ENCODE data around the gene BAIAP2. TPM values are rescaled to one million over a fixed set of nuclear protein-coding genes. Genes with fewer than 3 reads are reported as not detected.

BAIAP2 gene
- total and polyA plus RNA-seq, 7 donors = 6.5 to 52.3 (median 32.6) TPM

DNA sequence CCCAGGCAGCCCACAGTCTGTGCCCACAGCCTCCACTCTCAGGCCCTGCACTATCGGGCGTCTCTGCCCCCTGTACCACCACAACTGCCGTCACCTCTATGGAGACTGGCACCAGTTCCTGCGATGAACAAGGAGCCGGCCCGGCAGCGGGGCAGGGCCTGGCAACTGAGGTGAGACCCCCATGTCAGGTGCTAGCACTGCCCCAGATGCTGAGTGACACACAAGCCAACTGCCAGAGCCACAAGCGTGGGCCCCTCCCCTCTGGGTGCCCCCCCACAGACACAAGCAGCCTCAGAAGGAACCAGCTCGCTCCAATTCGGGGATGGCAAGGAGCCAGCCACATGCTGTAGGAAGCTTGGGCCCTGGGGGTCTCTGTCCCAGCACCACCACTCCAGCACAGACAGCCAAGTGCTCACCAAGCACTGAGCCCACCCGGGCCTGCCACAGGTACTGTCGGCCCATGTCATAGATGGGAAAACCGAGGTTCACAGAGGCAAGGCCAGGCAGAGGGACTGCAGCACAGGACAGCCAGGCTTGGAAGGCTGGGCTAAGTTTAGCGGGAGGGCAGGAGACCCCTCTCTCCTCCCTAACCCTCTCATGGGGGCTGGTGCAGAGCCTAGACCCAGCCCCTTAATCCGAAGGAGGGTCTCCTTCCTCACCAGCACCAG lies 128.9 kb downstream of the BAIAP2 start:
- no peak overlapping the region for H3K4me3 ChIP-seq
- H3K9me3 ChIP-seq = no peaks in the 10 kb centered on the region
- intact Hi-C loops (cut with DNase I) = no loop called here
- TF ChIP-seq POLR2A (IDR thresholded peaks at IDR 0.05) = no peak
- no peak for TF ChIP-seq POLR2AphosphoS5 (IDR thresholded peaks at IDR 0.05)
- H3K36me3 ChIP-seq = no peaks in the 10 kb centered on the region
- H3K27ac ChIP-seq = no peak overlapping the region
- peaks cover 0 to 10% (median 9%) of the 10 kb centered on the region in 4 donors for H3K4me1 ChIP-seq
- peaks cover 5 to 44% (median 20%) of the 10 kb centered on the region in 3 donors for H3K27me3 ChIP-seq
- 79 to 92% methylated on average over 15 of the region's 15 CpGs for whole genome bisulfite sequencing, 2 donors
- DNase-seq = no peak

DNA sequence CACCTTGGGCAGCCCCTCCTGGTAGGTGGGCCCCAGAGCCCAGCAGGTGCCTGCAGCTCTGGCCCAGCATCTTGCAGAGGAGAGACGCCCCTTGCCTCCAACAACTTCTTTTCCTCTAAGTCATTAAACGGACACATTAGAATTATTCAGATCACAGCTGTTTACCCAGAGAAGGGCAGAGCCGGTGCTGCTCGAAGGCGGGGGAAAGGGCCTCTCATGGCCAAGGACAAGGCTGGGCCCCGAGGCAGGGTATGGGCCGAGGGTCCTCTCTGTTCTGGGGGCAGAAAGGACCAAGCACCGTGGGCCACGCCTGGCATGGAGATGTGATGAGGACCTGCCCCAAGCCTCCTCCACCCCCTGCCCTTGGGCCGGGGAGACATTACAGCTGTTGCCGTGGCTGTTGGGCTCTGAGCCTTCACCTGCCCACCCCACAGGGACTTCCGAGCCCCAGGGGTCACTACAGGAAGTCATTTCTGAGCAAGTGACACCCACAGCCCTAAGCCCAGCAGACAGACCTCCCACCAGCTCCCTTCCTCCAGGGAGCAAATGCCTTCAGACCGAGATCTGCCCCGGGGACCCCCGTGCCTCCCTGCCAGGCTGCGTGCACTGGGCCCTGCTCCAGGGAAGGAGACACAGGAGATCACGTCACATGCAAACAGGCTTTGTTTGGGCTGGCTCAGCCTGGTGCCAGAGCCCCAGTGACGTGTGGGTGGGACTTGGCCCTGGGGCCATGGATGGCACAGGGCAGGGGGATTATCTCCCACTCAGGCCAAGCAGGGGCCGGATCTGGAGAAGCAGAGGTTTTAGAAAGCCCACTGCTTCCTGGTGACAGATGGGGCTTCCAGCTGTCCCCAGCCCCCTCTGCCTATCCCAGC lies 129.7 kb downstream of the BAIAP2 start:
- Histone ChIP-seq H3K4me1 (peaks cover 0 to 10% (median 9%) of the 10 kb centered on the region in 4 donors), H3K27me3 (peaks cover 5 to 44% (median 20%) of the 10 kb centered on the region in 3 donors), H3K4me3 (peak overlapping the region in 1 of 4 donors; percentile 42), H3K36me3 (no peaks in the 10 kb centered on the region), H3K9me3 (no peaks in the 10 kb centered on the region), H3K27ac (peak overlapping the region in 2 of 4 donors; percentile 23 to 73)
- DNase-seq = peak; percentile 58
- intact Hi-C loops (cut with DNase I) = no loop called here
- TF ChIP-seq POLR2AphosphoS5 (IDR thresholded peaks at IDR 0.05) = no peak
- TF ChIP-seq EP300 (IDR thresholded peaks at IDR 0.05) = no peak
- TF ChIP-seq POLR2A (IDR thresholded peaks at IDR 0.05) = no peak
- TF ChIP-seq CTCF (IDR thresholded peaks at IDR 0.05) = no peak
- 41 to 67% methylated on average over 19 of the region's 19 CpGs for WGBS, 2 donors

DNA sequence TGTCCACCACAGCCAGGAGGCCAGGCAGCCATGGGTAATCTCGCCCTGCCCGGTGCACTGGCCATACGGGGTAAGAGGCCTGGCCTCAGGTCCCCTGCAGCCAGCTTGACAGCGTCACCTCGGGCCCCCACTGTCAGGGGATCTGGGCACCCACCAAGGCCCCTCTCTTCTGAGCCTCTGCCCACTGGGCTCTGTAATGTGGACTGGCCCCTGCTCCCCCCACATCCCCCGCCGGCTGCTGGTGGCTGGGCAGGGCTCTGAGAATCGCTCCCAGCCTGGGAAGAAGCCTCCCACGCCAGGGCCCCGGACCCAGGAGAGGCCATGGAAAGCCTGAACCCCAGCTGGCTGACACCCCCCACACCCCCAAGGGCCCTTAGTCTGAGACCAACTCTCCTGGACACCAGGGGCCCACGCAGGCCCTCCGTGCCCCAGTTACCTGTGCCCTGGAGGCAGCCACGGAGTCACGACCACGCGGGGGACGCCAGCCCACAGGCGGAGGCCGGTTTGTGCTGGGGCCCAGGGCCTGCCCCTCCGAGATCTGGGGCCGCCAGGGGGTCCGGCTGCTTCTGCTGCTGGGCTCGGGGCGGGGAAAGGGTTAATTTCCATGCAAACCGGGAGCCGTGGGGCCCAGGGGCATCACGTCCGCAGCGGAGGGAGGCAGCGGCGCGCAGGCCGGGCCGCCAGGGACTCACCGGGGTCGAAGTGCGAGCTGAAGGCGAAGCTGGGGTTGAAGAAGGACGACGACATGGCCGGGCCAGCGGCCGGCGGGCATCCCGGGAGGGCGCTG lies 130.5 kb downstream of the BAIAP2 start, which contains the start of gene PVALEF:
Gene PVALEF (plus strand): TSS at position 262 of the 787 bp plus-strand sequence. CDS start 15,720 bp downstream, outside the sequence.
- H3K4me1 ChIP-seq = peaks cover 0 to 10% (median 9%) of the 10 kb centered on the region in 4 donors
- no peaks in the 10 kb centered on the region for H3K36me3 ChIP-seq
- peaks cover 5 to 35% (median 20%) of the 10 kb centered on the region in 3 donors for H3K27me3 ChIP-seq
- H3K9me3 ChIP-seq = no peaks in the 10 kb centered on the region
- DNase-seq = peak; percentile 62
- intact Hi-C loops (cut with DNase I) = no loop called here
- peak within 1 kb of the TSS in 3 of 4 donors; percentile 4 to 73 (median 23) for H3K27ac ChIP-seq
- whole genome bisulfite sequencing, 2 donors = 23 to 29% methylated on average over 46 of the region's 46 CpGs
- TF ChIP-seq CTCF (IDR thresholded peaks at IDR 0.05) (no peak), EP300 (IDR thresholded peaks at IDR 0.05) (no peak), POLR2A (IDR thresholded peaks at IDR 0.05) (no peak), POLR2AphosphoS5 (IDR thresholded peaks at IDR 0.05) (no peak)
- H3K4me3 ChIP-seq = peak within 1 kb of the TSS; percentile 21 to 46 (median 39)

DNA sequence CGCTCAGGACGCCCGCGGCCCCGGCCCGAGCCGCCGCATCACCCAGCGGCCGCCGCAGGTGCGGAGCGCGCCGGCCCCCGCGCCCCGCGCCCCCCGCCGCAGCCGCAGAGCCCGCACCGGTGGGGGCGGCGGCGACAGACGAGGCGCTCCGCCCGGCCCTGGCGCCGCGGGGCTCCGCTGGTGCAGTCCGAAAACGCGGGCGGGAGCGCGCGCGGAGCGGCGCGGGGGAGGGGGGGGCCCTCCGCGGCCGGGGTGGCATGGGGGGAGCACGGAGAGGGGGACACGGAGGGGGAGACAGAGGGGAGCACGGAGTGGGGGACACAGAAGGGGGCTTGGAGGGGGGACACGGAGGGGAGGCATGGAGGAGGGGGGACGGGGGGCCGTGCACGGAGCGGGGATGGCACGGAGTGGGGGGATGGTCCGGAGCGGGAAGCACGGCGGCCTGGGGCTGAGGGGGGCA lies 131.1 kb downstream of the BAIAP2 start, which contains the start of gene AATK:
Gene AATK (minus strand): TSS at position 189 of the 460 bp plus-strand sequence. CDS start 229 bp downstream, outside the sequence.
- DNase-seq = no peak
- Histone ChIP-seq H3K36me3 (no peaks in the 10 kb centered on the region), H3K9me3 (no peaks in the 10 kb centered on the region), H3K27ac (peak within 1 kb of the TSS in 3 of 4 donors; percentile 4 to 73 (median 23)), H3K4me3 (peak within 1 kb of the TSS; percentile 21 to 46 (median 39)), H3K27me3 (peaks cover 5 to 34% (median 20%) of the 10 kb centered on the region in 3 donors), H3K4me1 (peaks cover 0 to 10% (median 9%) of the 10 kb centered on the region in 4 donors)
- 1 to 2% methylated on average over 62 of the region's 62 CpGs for WGBS, 2 donors
- TF ChIP-seq EP300 (IDR thresholded peaks at IDR 0.05) = no peak
- no peak for TF ChIP-seq CTCF (IDR thresholded peaks at IDR 0.05)
- TF ChIP-seq POLR2A (IDR thresholded peaks at IDR 0.05) = no peak
- TF ChIP-seq POLR2AphosphoS5 (IDR thresholded peaks at IDR 0.05) = no peak
- intact Hi-C loops (cut with DNase I) = no loop called here

Small RNAs within 50 kb of the gene (small RNA-seq; reads per million reads assigned to genes)
- gene MIR1250 (0 reads per million in 3 donors), gene MIR3065 (10.4 to 24.9 (median 17.4) reads per million in 3 donors), gene MIR657 (0 reads per million in 3 donors)

Other genes starting within 250 kb of the BAIAP2 start
- gene CHMP6, start 43.3 kb upstream of the BAIAP2 start, total RNA-seq = 10 to 100 TPM; 15.7 to 28.2 (median 22.2) TPM
- gene CHMP6, start 43.3 kb upstream of the BAIAP2 start, polyA plus RNA-seq = 10 to 100 TPM; 36.3 to 40.4 (median 37.2) TPM
- gene PVALEF, start 130.4 kb downstream of the BAIAP2 start, total RNA-seq = not detected
- not detected for gene PVALEF, start 130.4 kb downstream of the BAIAP2 start, polyA plus RNA-seq
- gene AATK, start 131.1 kb downstream of the BAIAP2 start, total RNA-seq = 1 to 10 TPM in 3 of 4 donors, under 1 TPM in 1; 0.16 to 9.6 (median 5.4) TPM
- gene AATK, start 131.1 kb downstream of the BAIAP2 start, polyA plus RNA-seq = 1 to 10 TPM in 2 of 3 donors, under 1 TPM in 1; 0.69 to 4.2 (median 4.1) TPM
- 10 to 100 TPM in 1 of 4 donors, 1 to 10 TPM in 3; 4.1 to 11.6 (median 5.1) TPM for gene CEP131, start 187.8 kb downstream of the BAIAP2 start, total RNA-seq
- gene CEP131, start 187.8 kb downstream of the BAIAP2 start, polyA plus RNA-seq = 10 to 100 TPM in 1 of 3 donors, 1 to 10 TPM in 2; 1.8 to 10.5 (median 4.8) TPM
- 10 to 100 TPM; 15.7 to 42.8 (median 24.4) TPM for gene TEPSIN, start 203.9 kb downstream of the BAIAP2 start, total RNA-seq
- gene TEPSIN, start 203.9 kb downstream of the BAIAP2 start, polyA plus RNA-seq = 10 to 100 TPM in 2 of 3 donors, 1 to 10 TPM in 1; 6.9 to 33.5 (median 11.4) TPM
- 10 to 100 TPM in 3 of 4 donors, 1 to 10 TPM in 1; 8.6 to 52.4 (median 35.0) TPM for gene NDUFAF8, start 204.2 kb downstream of the BAIAP2 start, total RNA-seq
- 10 to 100 TPM; 19.7 to 37.6 (median 26.4) TPM for gene NDUFAF8, start 204.2 kb downstream of the BAIAP2 start, polyA plus RNA-seq